Activated naive CD8-positive, alpha-beta T cell treated with anti-CD3 and anti-CD28 coated beads, Interleukin-2, amount 10 ng/mL, durations not matched to agents 7 days and 5 days (primary cell): Measurements from ENCODE around the gene ELAVL3. TPM values are rescaled to one million over a fixed set of nuclear protein-coding genes. Genes with fewer than 3 reads are reported as not detected.

ENCODE experiments used
- microRNA-seq: library from miRNA; unstranded; fragments of <30 nt; microRNA quantifications from one replicate; pipeline ENCODE4 v1.2.0, GENCODE V29; 2022
- total RNA-seq, 2 experiments: library from RNA; stranded (reverse); gene quantifications; one replicate each; pipeline ENCODE4 v1.2.3, GENCODE V29; 2021

The ELAVL3 gene
- total RNA-seq, 2 experiments from 2014 or later = not detected

Small RNA genes lying within 50 kb of the gene (microRNA-seq; reads per million reads assigned to microRNA genes)
- not detected for gene MIR7974

Other genes with a start within 250 kb of the ELAVL3 start
- gene ANGPTL8, start 241.4 kb downstream of the ELAVL3 start, total RNA-seq = not detected
- under 1 TPM; 0.43 to 0.72 TPM for gene DOCK6, start 218.5 kb downstream of the ELAVL3 start, total RNA-seq
- not detected for gene TSPAN16, start 184.9 kb downstream of the ELAVL3 start, total RNA-seq
- 10 to 100 TPM; 10.1 to 11.8 TPM for gene RAB3D, start 141.4 kb downstream of the ELAVL3 start, total RNA-seq
- gene TMEM205, start 134.8 kb downstream of the ELAVL3 start, total RNA-seq = 10 to 100 TPM; 29.4 to 35.2 TPM
- 10 to 100 TPM; 36.2 to 40.7 TPM for gene CCDC159, start 134.5 kb downstream of the ELAVL3 start, total RNA-seq
- gene PLPPR2, start 125.6 kb downstream of the ELAVL3 start, total RNA-seq = 1 to 10 TPM; 5.5 to 6.3 TPM
- 1 to 10 TPM; 3.0 to 3.3 TPM for gene SWSAP1, start 106.4 kb downstream of the ELAVL3 start, total RNA-seq
- gene EPOR, start 96.7 kb downstream of the ELAVL3 start, total RNA-seq = 1 to 10 TPM; 8.3 to 8.8 TPM
- gene RGL3, start 61.7 kb downstream of the ELAVL3 start, total RNA-seq = not detected
- gene ODAD3, start 45.9 kb downstream of the ELAVL3 start, total RNA-seq = not detected
- gene PRKCSH, start 45.4 kb downstream of the ELAVL3 start, total RNA-seq = 100 to 1,000 TPM; 297 to 310 TPM
- 10 to 100 TPM; 21.1 to 21.8 TPM for gene ZNF653, start 24.8 kb upstream of the ELAVL3 start, total RNA-seq
- gene ECSIT, start 48.1 kb upstream of the ELAVL3 start, total RNA-seq = 10 to 100 TPM; 34.7 to 37.1 TPM
- not detected for gene CNN1, start 57.8 kb upstream of the ELAVL3 start, total RNA-seq
- 10 to 100 TPM; 47.0 to 49.0 TPM for gene ELOF1, start 78.2 kb upstream of the ELAVL3 start, total RNA-seq
- gene ACP5, start 96.6 kb upstream of the ELAVL3 start, total RNA-seq = 10 to 100 TPM; 32.0 to 35.0 TPM
- gene ZNF627, start 116.4 kb upstream of the ELAVL3 start, total RNA-seq = 1 to 10 TPM; 9.0 to 9.6 TPM